HG03060 (cell line): ENCODE results near the gene PCBP3.
"Not testable (repeated sequence)": the region's sequence is repeated elsewhere in the genome, so short reads cannot be mapped to it uniquely, and the experiment has no call there.

Experiments used
- ATAC-seq: cut with Tn5 transposase; IDR thresholded peaks from one replicate; pipeline ENCODE4 v1.9.1; 2021; ENCODE audit warnings: low read depth, moderate number of reproducible peaks; ENCODE audit not compliant: unreplicated experiment

The PCBP3 gene

GRCh38 chr21:45662623-45663245 lies 19.2 kb downstream of the PCBP3 start:
- ATAC-seq: not testable (repeated sequence)

- ATAC-seq: no peak
Measured at GRCh38 chr21:45669382-45669781, 25.9 kb downstream of the PCBP3 start.

- no peak for ATAC-seq
Measured at GRCh38 chr21:45670731-45671130, 27.2 kb downstream of the PCBP3 start.

- ATAC-seq: not testable (repeated sequence)
Measured at GRCh38 chr21:45678790-45679189, 35.3 kb downstream of the PCBP3 start.

- ATAC-seq: no peak
Measured at GRCh38 chr21:45680215-45680614, 36.7 kb downstream of the PCBP3 start.

- no peak for ATAC-seq
Measured at GRCh38 chr21:45695086-45695485, 51.6 kb downstream of the PCBP3 start.

GRCh38 chr21:45698493-45699184 lies 55.1 kb downstream of the PCBP3 start:
- no peak for ATAC-seq

- no peak for ATAC-seq
Measured at GRCh38 chr21:45699251-45699942, 55.9 kb downstream of the PCBP3 start.

GRCh38 chr21:45699966-45700365 lies 56.4 kb downstream of the PCBP3 start:
- no peak for ATAC-seq

- no peak for ATAC-seq
Measured at GRCh38 chr21:45700461-45700860, 56.9 kb downstream of the PCBP3 start.

- ATAC-seq: no peak
Measured at GRCh38 chr21:45704311-45705108, 61.0 kb downstream of the PCBP3 start.

GRCh38 chr21:45706299-45706698 lies 62.8 kb downstream of the PCBP3 start:
- no peak for ATAC-seq

- ATAC-seq: no peak
Measured at GRCh38 chr21:45709173-45709572, 65.6 kb downstream of the PCBP3 start.

- no peak for ATAC-seq
Measured at GRCh38 chr21:45709696-45710268, 66.3 kb downstream of the PCBP3 start.

GRCh38 chr21:45710306-45710705 lies 66.8 kb downstream of the PCBP3 start:
- not testable (repeated sequence) for ATAC-seq

- ATAC-seq: no peak
Measured at GRCh38 chr21:45713613-45714012, 70.1 kb downstream of the PCBP3 start.

GRCh38 chr21:45715441-45715840 lies 71.9 kb downstream of the PCBP3 start:
- no peak for ATAC-seq

- no peak for ATAC-seq
Measured at GRCh38 chr21:45718413-45718812, 74.9 kb downstream of the PCBP3 start.

GRCh38 chr21:45719177-45719802 lies 75.8 kb downstream of the PCBP3 start:
- no peak for ATAC-seq

GRCh38 chr21:45720204-45720603 lies 76.7 kb downstream of the PCBP3 start:
- ATAC-seq: not testable (repeated sequence)
